GM19452 (cell line): ENCODE data around the gene SLC9A2.

Experiments
- ATAC-seq: cut with Tn5 transposase; IDR thresholded peaks from one replicate; pipeline ENCODE4 v1.9.1; 2021; ENCODE audit not compliant: unreplicated experiment

The SLC9A2 gene

GRCh38 chr2:102618452-102619413 is 620 bp upstream of the SLC9A2 start:
- no peak for ATAC-seq

- ATAC-seq, result no peak
Observed at GRCh38 chr2:102620332-102620731, 979 bp downstream of the SLC9A2 start.

- ATAC-seq, result no peak
Observed at GRCh38 chr2:102621630-102622029, 2.3 kb downstream of the SLC9A2 start.

- ATAC-seq, result no peak
Observed at GRCh38 chr2:102622646-102623045, 3.3 kb downstream of the SLC9A2 start.

- ATAC-seq, result no peak
Observed at GRCh38 chr2:102630458-102630857, 11.1 kb downstream of the SLC9A2 start.

- ATAC-seq, result no peak
Observed at GRCh38 chr2:102632380-102633175, 13.2 kb downstream of the SLC9A2 start.

- no peak for ATAC-seq
Observed at GRCh38 chr2:102634831-102635241, 15.5 kb downstream of the SLC9A2 start.

GRCh38 chr2:102635317-102635716 is 16.0 kb downstream of the SLC9A2 start:
- no peak for ATAC-seq

GRCh38 chr2:102636283-102636907 is 17.0 kb downstream of the SLC9A2 start:
- ATAC-seq, result no peak

GRCh38 chr2:102637358-102637757 is 18.0 kb downstream of the SLC9A2 start:
- ATAC-seq, result no peak

- no peak for ATAC-seq
Observed at GRCh38 chr2:102639429-102639828, 20.1 kb downstream of the SLC9A2 start.

GRCh38 chr2:102652126-102652525 is 32.8 kb downstream of the SLC9A2 start:
- ATAC-seq, result no peak

GRCh38 chr2:102657770-102658169 is 38.4 kb downstream of the SLC9A2 start:
- no peak for ATAC-seq

- no peak for ATAC-seq
Observed at GRCh38 chr2:102660070-102660469, 40.7 kb downstream of the SLC9A2 start.

GRCh38 chr2:102660574-102660973 is 41.2 kb downstream of the SLC9A2 start:
- no peak for ATAC-seq

- ATAC-seq, result no peak
Observed at GRCh38 chr2:102661846-102662245, 42.5 kb downstream of the SLC9A2 start.

GRCh38 chr2:102662833-102663232 is 43.5 kb downstream of the SLC9A2 start:
- no peak for ATAC-seq

GRCh38 chr2:102663381-102663780 is 44.0 kb downstream of the SLC9A2 start:
- ATAC-seq, result no peak

- peak; percentile 64 for ATAC-seq
Observed at GRCh38 chr2:102664471-102664909, 45.1 kb downstream of the SLC9A2 start.

- ATAC-seq, result no peak
Observed at GRCh38 chr2:102667072-102667471, 47.7 kb downstream of the SLC9A2 start.

GRCh38 chr2:102668171-102668570 is 48.8 kb downstream of the SLC9A2 start:
- ATAC-seq, result no peak
